ENCODE measurements around the gene EID2. TPM values are rescaled to one million over a fixed set of nuclear protein-coding genes. Genes with fewer than 3 reads are reported as not detected.

The EID2 gene
- total RNA-seq, 1 donor from 2014 or later, result 11.6 TPM

- H3K36me3 ChIP-seq (ENCODE audit: control insufficient read depth, insufficient read depth, low read length), result no peaks in the 10 kb centered on the region
- no peak for DNase-seq (ENCODE audit: low read depth)
- H3K4me3 ChIP-seq (ENCODE audit: low read depth, low read length), result no peak overlapping the region
- H3K27me3 ChIP-seq (ENCODE audit: control insufficient read depth, insufficient read depth, low read length), result peaks cover 43% of the 10 kb centered on the region
- no peak for TF ChIP-seq CTCF (IDR thresholded peaks at IDR 0.05; ENCODE audit: insufficient read depth, low read length, poor library complexity, severe bottlenecking)
Observed at GRCh38 chr19:39496063-39496462, 43.9 kb downstream of the EID2 start.

GRCh38 chr19:39494661-39495060 is 45.3 kb downstream of the EID2 start:
- Histone ChIP-seq H3K4me3 (ENCODE audit: low read depth, low read length) (no peak overlapping the region), H3K27me3 (ENCODE audit: control insufficient read depth, insufficient read depth, low read length) (peaks cover 31% of the 10 kb centered on the region), H3K36me3 (ENCODE audit: control insufficient read depth, insufficient read depth, low read length) (no peaks in the 10 kb centered on the region)
- no peak for DNase-seq (ENCODE audit: low read depth)
- no peak for TF ChIP-seq CTCF (IDR thresholded peaks at IDR 0.05; ENCODE audit: insufficient read depth, low read length, poor library complexity, severe bottlenecking)

GRCh38 chr19:39492788-39493187 is 47.2 kb downstream of the EID2 start:
- no peak for DNase-seq (ENCODE audit: low read depth)
- peaks cover 13% of the 10 kb centered on the region for H3K27me3 ChIP-seq (ENCODE audit: control insufficient read depth, insufficient read depth, low read length)
- no peak overlapping the region for H3K4me3 ChIP-seq (ENCODE audit: low read depth, low read length)
- peaks cover 1% of the 10 kb centered on the region for H3K36me3 ChIP-seq (ENCODE audit: control insufficient read depth, insufficient read depth, low read length)
- no peak for TF ChIP-seq CTCF (IDR thresholded peaks at IDR 0.05; ENCODE audit: insufficient read depth, low read length, poor library complexity, severe bottlenecking)

GRCh38 chr19:39492225-39492624 is 47.7 kb downstream of the EID2 start:
- H3K27me3 ChIP-seq (ENCODE audit: control insufficient read depth, insufficient read depth, low read length), result peaks cover 9% of the 10 kb centered on the region
- no peak for DNase-seq (ENCODE audit: low read depth)
- peaks cover 1% of the 10 kb centered on the region for H3K36me3 ChIP-seq (ENCODE audit: control insufficient read depth, insufficient read depth, low read length)
- no peak overlapping the region for H3K4me3 ChIP-seq (ENCODE audit: low read depth, low read length)
- no peak for TF ChIP-seq CTCF (IDR thresholded peaks at IDR 0.05; ENCODE audit: insufficient read depth, low read length, poor library complexity, severe bottlenecking)

GRCh38 chr19:39489756-39490155 is 50.2 kb downstream of the EID2 start:
- peaks cover 1% of the 10 kb centered on the region for H3K36me3 ChIP-seq (ENCODE audit: control insufficient read depth, insufficient read depth, low read length)
- no peak overlapping the region for H3K4me3 ChIP-seq (ENCODE audit: low read depth, low read length)
- no peak for TF ChIP-seq CTCF (IDR thresholded peaks at IDR 0.05; ENCODE audit: insufficient read depth, low read length, poor library complexity, severe bottlenecking)
- DNase-seq (ENCODE audit: low read depth), result no peak
- H3K27me3 ChIP-seq (ENCODE audit: control insufficient read depth, insufficient read depth, low read length), result no peaks in the 10 kb centered on the region

Other genes with a start within 250 kb of the EID2 start
- gene IFNL1, start 243.8 kb downstream of the EID2 start, total RNA-seq, result not detected in 2 replicates
- 0.07 and 0.46 TPM in 2 replicates for gene LRFN1, start 219.3 kb downstream of the EID2 start, total RNA-seq
- gene GMFG, start 204.1 kb downstream of the EID2 start, total RNA-seq, result not detected in 2 replicates
- gene SAMD4B, start 197.7 kb downstream of the EID2 start, total RNA-seq, result 123 and 133 TPM in 2 replicates
- gene PAF1, start 149.1 kb downstream of the EID2 start, total RNA-seq, result 37.8 and 44.6 TPM in 2 replicates
- 22.8 and 28.6 TPM in 2 replicates for gene MED29, start 148.8 kb downstream of the EID2 start, total RNA-seq
- 7.5 and 12.4 TPM in 2 replicates for gene ZFP36, start 133.3 kb downstream of the EID2 start, total RNA-seq
- gene PLEKHG2, start 127.5 kb downstream of the EID2 start, total RNA-seq, result 22.8 and 46.9 TPM in 2 replicates
- gene RPS16, start 104.2 kb downstream of the EID2 start, total RNA-seq, result 1,721 and 2,288 TPM in 2 replicates
- 106 and 121 TPM in 2 replicates for gene SUPT5H, start 94.6 kb downstream of the EID2 start, total RNA-seq
- gene TIMM50, start 59.3 kb downstream of the EID2 start, total RNA-seq, result 89.0 and 94.3 TPM in 2 replicates
- gene DLL3, start 41.2 kb downstream of the EID2 start, total RNA-seq, result 2.4 and 4.7 TPM in 2 replicates
- 0.27 and 0.42 TPM in 2 replicates for gene SELENOV, start 25.0 kb downstream of the EID2 start, total RNA-seq
- 1.3 and 3.1 TPM in 2 replicates for gene EID2B, start 7.3 kb downstream of the EID2 start, total RNA-seq
- gene LGALS13, start 62.4 kb upstream of the EID2 start, total RNA-seq, result not detected in 2 replicates
- not detected in 2 replicates for gene LGALS16, start 115.8 kb upstream of the EID2 start, total RNA-seq
- not detected in 2 replicates for gene LGALS14, start 164.3 kb upstream of the EID2 start, total RNA-seq
- not detected in 2 replicates for gene CLC, start 197.9 kb upstream of the EID2 start, total RNA-seq
- gene LEUTX, start 238.7 kb upstream of the EID2 start, total RNA-seq, result not detected in 2 replicates